HG02884 (cell line): ENCODE data around the gene GASK1A.

Experiments used
- ATAC-seq: cut with Tn5 transposase; IDR thresholded peaks from one replicate; pipeline ENCODE4 v1.9.1; 2021; ENCODE audit warnings: mild to moderate bottlenecking, moderate library complexity; ENCODE audit not compliant: unreplicated experiment

The GASK1A gene

GRCh38 chr3:43013256-43013655 lies 34.1 kb downstream of the GASK1A start:
- ATAC-seq, result no peak

GRCh38 chr3:43013743-43014155 lies 34.6 kb downstream of the GASK1A start:
- ATAC-seq, result no peak

- no peak for ATAC-seq
These were observed 35.1 kb downstream of the GASK1A start for GRCh38 chr3:43014241-43014640.

- no peak for ATAC-seq
These were observed 35.8 kb downstream of the GASK1A start for GRCh38 chr3:43014956-43015355.

GRCh38 chr3:43015572-43015971 lies 36.5 kb downstream of the GASK1A start:
- ATAC-seq, result no peak

- ATAC-seq, result no peak
These were observed 37.1 kb downstream of the GASK1A start for GRCh38 chr3:43015991-43016865.

- ATAC-seq, result no peak
These were observed 37.9 kb downstream of the GASK1A start for GRCh38 chr3:43017004-43017403.

- ATAC-seq, result no peak
These were observed 38.6 kb downstream of the GASK1A start for GRCh38 chr3:43017593-43018195.

- ATAC-seq, result no peak
These were observed 39.1 kb downstream of the GASK1A start for GRCh38 chr3:43018246-43018645.

GRCh38 chr3:43019006-43019809 lies 40.1 kb downstream of the GASK1A start:
- no peak for ATAC-seq

GRCh38 chr3:43019826-43020225 lies 40.7 kb downstream of the GASK1A start:
- ATAC-seq, result no peak

- no peak for ATAC-seq
These were observed 42.1 kb downstream of the GASK1A start for GRCh38 chr3:43021186-43021585.

- ATAC-seq, result no peak
These were observed 43.0 kb downstream of the GASK1A start for GRCh38 chr3:43022121-43022520.

- no peak for ATAC-seq
These were observed 44.0 kb downstream of the GASK1A start for GRCh38 chr3:43023066-43023465.

GRCh38 chr3:43023746-43024145 lies 44.6 kb downstream of the GASK1A start:
- ATAC-seq, result no peak

GRCh38 chr3:43024181-43024885 lies 45.2 kb downstream of the GASK1A start:
- ATAC-seq, result no peak

GRCh38 chr3:43025423-43025822 lies 46.3 kb downstream of the GASK1A start:
- ATAC-seq, result no peak

GRCh38 chr3:43028001-43028400 lies 48.9 kb downstream of the GASK1A start:
- ATAC-seq, result no peak

- ATAC-seq, result no peak
These were observed 49.8 kb downstream of the GASK1A start for GRCh38 chr3:43028678-43029490.
